Parathyroid adenoma (tissue), 2 donors: Measurements from ENCODE around the gene ILDR1.

Experiments
- H2AFZ ChIP-seq: fragments of 300-600 bp; sonication (generic); one replicate; pipeline ENCODE4 v1.7.0; 2017; ENCODE audit warnings: antibody characterized with exemption, mild to moderate bottlenecking
- H3K27ac ChIP-seq: fragments of 300-600 bp; sonication (generic); one replicate; pipeline ENCODE4 v1.7.0; 2017
- H3K27me3 ChIP-seq: fragments of 300-600 bp; sonication (generic); one replicate; pipeline ENCODE4 v1.7.0; 2017; ENCODE audit warnings: low read length; ENCODE audit not compliant: control insufficient read depth, insufficient read depth
- H3K36me3 ChIP-seq: fragments of 300-600 bp; sonication (generic); one replicate; pipeline ENCODE4 v1.7.0; 2017; ENCODE audit warnings: low read length; ENCODE audit not compliant: control insufficient read depth, insufficient read depth
- H3K4me1 ChIP-seq: fragments of 300-600 bp; sonication (generic); one replicate; pipeline ENCODE4 v1.7.0; 2017; ENCODE audit warnings: control low read depth
- H3K4me2 ChIP-seq: fragments of 300-600 bp; sonication (generic); one replicate; pipeline ENCODE4 v1.7.0; 2017; ENCODE audit warnings: low read length
- H3K4me3 ChIP-seq: fragments of 300-600 bp; sonication (generic); one replicate; pipeline ENCODE4 v1.7.0; 2017; ENCODE audit warnings: low read depth, low read length
- H3K79me2 ChIP-seq: fragments of 300-600 bp; sonication (generic); one replicate; pipeline ENCODE4 v1.7.0; 2017; ENCODE audit warnings: control low read depth
- H3K9ac ChIP-seq: fragments of 300-600 bp; sonication (generic); one replicate; pipeline ENCODE4 v1.7.0; 2017; ENCODE audit warnings: mild to moderate bottlenecking
- H3K9me3 ChIP-seq: fragments of 300-600 bp; sonication (generic); one replicate; pipeline ENCODE4 v1.7.0; 2017; ENCODE audit warnings: low read length; ENCODE audit not compliant: control insufficient read depth
- TF ChIP-seq, protein P1 (sequence below): fragments of 300-600 bp; sonication (generic); IDR thresholded peaks from one replicate; pipeline ENCODE4 v1.7.0; 2017; ENCODE audit warnings: antibody characterized with exemption, mild to moderate bottlenecking
- donor health status: primary hyperparathyroidism.

The ILDR1 gene

DNA sequence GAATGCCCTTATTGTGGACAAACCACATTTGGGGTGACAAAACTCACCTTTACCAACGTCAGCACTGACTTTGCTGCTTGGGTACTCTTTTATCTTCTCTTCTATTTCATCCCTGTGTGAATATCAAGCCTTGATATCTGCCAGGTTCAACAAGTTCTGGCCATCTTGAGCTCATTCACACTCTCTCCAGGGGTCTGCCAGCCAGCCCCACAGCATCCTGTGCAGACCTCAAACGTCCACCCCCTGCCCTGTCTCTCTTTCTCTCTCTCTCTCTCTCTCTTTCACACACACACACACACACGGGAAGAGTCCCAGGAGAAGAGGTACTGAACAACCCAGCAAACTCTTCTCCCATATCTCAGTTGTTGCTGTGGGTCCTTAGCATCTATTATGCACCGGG, 10.7 kb downstream of the ILDR1 start:
- Histone ChIP-seq H3K4me2 (no peak overlapping the region), H3K27ac (no peak overlapping the region), H3K9me3 (no peaks in the 10 kb centered on the region), H3K27me3 (no peaks in the 10 kb centered on the region), H3K36me3 (no peaks in the 10 kb centered on the region), H3K9ac (no peak overlapping the region), H2AFZ (no peak overlapping the region), H3K4me3 (no peak overlapping the region), H3K79me2 (no peaks in the 10 kb centered on the region), H3K4me1 (no peaks in the 10 kb centered on the region)
- TF ChIP-seq, protein P1, sequence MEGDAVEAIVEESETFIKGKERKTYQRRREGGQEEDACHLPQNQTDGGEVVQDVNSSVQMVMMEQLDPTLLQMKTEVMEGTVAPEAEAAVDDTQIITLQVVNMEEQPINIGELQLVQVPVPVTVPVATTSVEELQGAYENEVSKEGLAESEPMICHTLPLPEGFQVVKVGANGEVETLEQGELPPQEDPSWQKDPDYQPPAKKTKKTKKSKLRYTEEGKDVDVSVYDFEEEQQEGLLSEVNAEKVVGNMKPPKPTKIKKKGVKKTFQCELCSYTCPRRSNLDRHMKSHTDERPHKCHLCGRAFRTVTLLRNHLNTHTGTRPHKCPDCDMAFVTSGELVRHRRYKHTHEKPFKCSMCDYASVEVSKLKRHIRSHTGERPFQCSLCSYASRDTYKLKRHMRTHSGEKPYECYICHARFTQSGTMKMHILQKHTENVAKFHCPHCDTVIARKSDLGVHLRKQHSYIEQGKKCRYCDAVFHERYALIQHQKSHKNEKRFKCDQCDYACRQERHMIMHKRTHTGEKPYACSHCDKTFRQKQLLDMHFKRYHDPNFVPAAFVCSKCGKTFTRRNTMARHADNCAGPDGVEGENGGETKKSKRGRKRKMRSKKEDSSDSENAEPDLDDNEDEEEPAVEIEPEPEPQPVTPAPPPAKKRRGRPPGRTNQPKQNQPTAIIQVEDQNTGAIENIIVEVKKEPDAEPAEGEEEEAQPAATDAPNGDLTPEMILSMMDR, result no peak

DNA sequence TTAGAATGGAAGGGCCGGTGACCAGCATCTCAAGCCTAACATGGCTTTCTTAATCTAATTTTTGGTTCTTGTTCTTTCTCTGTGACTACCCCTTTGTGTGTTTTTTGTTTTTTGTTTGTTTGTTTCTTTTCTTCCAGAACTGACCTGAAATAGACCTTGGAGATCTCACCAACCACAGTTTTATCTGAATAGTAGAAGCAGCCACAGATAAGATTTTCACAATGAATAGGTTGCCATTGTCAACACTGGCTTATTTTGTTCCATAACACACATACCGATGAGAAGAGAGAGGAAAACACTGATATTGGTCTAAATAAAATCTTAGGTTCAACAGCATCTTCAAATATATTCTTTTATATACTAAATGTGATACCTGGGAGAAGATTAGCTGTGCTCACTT, 11.5 kb downstream of the ILDR1 start:
- no peaks in the 10 kb centered on the region for H3K36me3 ChIP-seq
- no peaks in the 10 kb centered on the region for H3K4me1 ChIP-seq
- TF ChIP-seq, protein P1, result no peak
- H3K27me3 ChIP-seq, result no peaks in the 10 kb centered on the region
- no peaks in the 10 kb centered on the region for H3K79me2 ChIP-seq
- H3K9me3 ChIP-seq, result no peaks in the 10 kb centered on the region
- no peak overlapping the region for H3K9ac ChIP-seq
- H3K27ac ChIP-seq, result no peak overlapping the region
- H3K4me3 ChIP-seq, result no peak overlapping the region
- H3K4me2 ChIP-seq, result no peak overlapping the region
- no peak overlapping the region for H2AFZ ChIP-seq

DNA sequence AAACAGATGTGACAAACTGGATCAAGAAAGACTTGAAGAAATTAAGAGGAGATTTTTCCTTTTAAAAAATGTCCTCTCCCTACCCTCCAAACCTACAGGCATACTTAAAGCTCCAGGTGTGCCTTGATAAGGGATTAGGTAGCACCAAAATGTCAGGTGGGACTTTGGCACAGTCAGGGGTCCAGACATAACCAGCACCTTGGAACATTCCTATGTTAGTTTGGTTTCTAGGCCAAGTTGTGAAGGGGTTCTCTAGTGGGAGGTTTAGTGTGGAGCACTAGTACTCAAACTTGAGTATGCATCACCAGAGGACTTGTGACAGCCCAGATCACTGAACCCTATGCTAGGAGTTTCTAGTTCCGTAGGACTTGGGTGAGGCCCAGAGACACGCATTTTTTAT, 13.9 kb downstream of the ILDR1 start:
- no peak overlapping the region for H3K27ac ChIP-seq
- H3K4me3 ChIP-seq, result no peak overlapping the region
- no peaks in the 10 kb centered on the region for H3K36me3 ChIP-seq
- H3K9me3 ChIP-seq, result no peaks in the 10 kb centered on the region
- no peak overlapping the region for H3K4me2 ChIP-seq
- TF ChIP-seq, protein P1, result no peak
- H3K79me2 ChIP-seq, result no peaks in the 10 kb centered on the region
- H3K27me3 ChIP-seq, result no peaks in the 10 kb centered on the region
- no peak overlapping the region for H3K9ac ChIP-seq
- H3K4me1 ChIP-seq, result no peaks in the 10 kb centered on the region
- H2AFZ ChIP-seq, result no peak overlapping the region

DNA sequence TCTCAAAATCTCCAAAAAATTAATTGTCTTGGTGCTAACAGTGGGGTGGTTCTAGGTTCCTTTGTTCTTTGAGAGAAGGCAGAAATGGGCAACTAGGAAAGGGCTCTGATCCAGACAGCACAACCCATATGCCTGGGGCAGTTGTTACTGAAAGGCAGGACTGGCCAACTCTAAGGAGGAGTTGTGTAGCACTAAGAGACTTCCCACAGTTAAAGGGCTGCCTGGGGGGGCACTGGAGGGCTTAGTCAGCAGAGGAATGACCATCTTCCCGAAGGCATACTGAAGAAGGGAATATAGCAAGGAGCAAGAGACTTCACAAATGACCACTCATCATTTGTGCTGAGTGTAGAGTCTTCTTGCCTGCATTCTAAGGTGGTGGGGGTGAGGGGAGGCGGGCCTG, 15.8 kb downstream of the ILDR1 start:
- Histone ChIP-seq H3K27ac (no peak overlapping the region), H3K79me2 (no peaks in the 10 kb centered on the region), H3K4me1 (no peaks in the 10 kb centered on the region), H3K4me2 (no peak overlapping the region), H3K9ac (no peak overlapping the region), H3K4me3 (no peak overlapping the region), H3K27me3 (no peaks in the 10 kb centered on the region), H2AFZ (no peak overlapping the region), H3K9me3 (no peaks in the 10 kb centered on the region), H3K36me3 (no peaks in the 10 kb centered on the region)
- TF ChIP-seq, protein P1, result no peak

DNA sequence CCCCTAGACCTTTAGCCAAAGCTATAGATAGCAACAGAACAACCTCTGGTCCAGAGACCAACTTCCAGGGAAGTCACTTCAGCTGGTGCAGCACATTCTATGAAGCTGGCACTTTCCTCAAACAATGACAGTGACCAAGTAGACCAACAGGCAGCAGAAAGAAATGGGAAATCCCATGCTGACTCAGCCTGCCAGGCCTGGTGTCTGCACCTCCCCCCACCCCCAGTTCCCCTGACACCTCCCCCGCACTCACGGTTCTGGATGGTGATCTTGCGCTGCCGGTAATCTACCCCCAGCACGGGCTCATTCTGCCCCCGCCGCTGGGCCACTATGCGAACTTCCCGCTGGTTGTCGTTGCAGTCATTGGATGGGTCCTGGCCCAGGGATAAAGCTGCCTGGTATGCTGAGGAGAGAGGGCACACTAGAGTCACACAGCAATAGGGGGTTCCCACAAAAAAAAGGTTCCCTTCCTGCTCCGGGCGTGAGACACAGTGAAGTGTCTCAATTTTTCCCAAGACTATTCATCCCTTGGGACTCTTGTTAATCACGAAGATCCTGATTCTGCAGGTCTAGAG, 17.0 kb downstream of the ILDR1 start:
- Histone ChIP-seq H3K27me3 (no peaks in the 10 kb centered on the region), H2AFZ (no peak overlapping the region), H3K9me3 (no peaks in the 10 kb centered on the region), H3K79me2 (no peaks in the 10 kb centered on the region), H3K36me3 (no peaks in the 10 kb centered on the region), H3K4me2 (no peak overlapping the region), H3K4me3 (no peak overlapping the region), H3K9ac (no peak overlapping the region), H3K27ac (no peak overlapping the region), H3K4me1 (no peaks in the 10 kb centered on the region)
- TF ChIP-seq, protein P1, result no peak
